HG02642 (cell line): ENCODE data around the gene SHLD3.
"Not testable (repeated sequence)": the region's sequence is repeated elsewhere in the genome, so short reads cannot be mapped to it uniquely, and the experiment has no call there.

Experiments
- ATAC-seq: cut with Tn5 transposase; IDR thresholded peaks from one replicate; pipeline ENCODE4 v1.9.1; 2021; ENCODE audit warnings: mild to moderate bottlenecking; ENCODE audit not compliant: unreplicated experiment, poor library complexity

The SHLD3 gene

GRCh38 chr5:65674749-65675148 is 49.9 kb downstream of the SHLD3 start:
- ATAC-seq: no peak

GRCh38 chr5:65676056-65676455 is 51.2 kb downstream of the SHLD3 start:
- ATAC-seq: not testable (repeated sequence)
